ENCODE results near the gene DYNC1H1.

The DYNC1H1 gene

DNA sequence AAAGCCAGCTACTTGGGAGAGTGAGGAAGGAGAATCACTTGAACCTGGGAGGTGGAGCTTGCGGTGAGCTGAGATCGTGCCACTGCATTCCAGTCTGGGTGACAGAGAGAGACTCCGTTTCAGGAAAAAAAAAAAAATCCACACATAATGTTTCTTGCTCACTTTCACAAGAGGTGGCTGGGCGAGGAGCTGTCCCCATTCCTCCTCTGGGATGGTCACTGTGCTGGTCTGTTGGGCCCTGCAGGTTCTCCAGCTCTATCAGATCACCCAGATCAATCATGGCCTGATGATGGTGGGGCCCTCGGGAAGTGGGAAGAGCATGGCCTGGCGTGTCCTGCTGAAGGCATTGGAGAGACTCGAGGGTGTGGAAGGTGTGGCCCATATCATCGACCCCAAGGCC is 47.3 kb downstream of the DYNC1H1 start:
- Mint-ChIP-seq H3K36me3 (ENCODE audit: low read depth) (peaks cover 100% of the 10 kb centered on the region), H3K27me3 (no peaks in the 10 kb centered on the region), H3K4me1 (ENCODE audit: low read depth) (no peaks in the 10 kb centered on the region), H3K4me3 (no peak overlapping the region), H3K27ac (no peak overlapping the region), H3K9me3 (no peaks in the 10 kb centered on the region)
- intact Hi-C loops (cut with micrococcal nuclease), result no loop called here

DNA sequence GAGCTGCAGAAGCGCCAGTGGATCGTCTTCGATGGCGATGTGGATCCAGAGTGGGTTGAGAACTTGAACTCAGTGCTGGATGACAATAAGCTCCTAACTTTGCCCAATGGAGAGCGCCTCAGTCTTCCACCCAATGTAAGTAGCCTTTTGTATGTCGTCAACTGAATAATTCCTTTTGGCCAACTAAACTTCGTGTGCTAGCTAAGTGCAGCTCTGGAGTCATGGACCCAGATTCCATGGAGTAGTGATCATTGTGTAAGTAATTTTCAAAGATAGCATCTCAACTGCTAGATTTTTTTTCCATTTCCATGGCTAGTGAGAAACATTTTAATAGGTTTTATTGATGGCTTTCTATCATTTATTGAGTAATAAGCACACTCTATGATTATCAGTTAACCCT is 48.0 kb downstream of the DYNC1H1 start:
- H3K4me3 Mint-ChIP-seq, result no peak overlapping the region

DNA sequence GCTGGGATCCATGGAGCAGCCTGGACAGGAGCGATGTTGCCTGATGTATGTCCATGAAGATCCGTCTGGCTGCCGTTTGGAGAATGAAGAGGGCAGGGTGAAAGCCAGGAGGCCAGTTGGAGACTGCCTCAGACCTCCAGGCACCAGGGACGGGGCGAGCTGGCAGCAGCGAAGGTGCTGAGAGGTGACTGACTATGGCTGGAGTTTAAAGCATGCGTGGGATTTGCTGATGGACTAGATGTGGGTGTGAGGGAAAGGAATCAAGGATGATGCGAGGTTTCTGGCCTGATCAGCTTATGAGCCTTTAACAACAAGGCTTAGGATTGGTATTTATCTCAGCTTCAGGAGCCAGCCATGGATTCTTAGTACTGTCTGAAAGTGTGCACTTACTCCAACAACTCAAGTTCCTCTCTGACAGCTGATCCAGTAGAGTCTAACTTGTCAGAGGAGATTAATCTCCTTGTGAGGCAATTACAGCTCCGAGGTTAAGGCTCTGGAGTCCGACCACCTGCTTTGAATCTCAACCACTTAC is 49.4 kb downstream of the DYNC1H1 start:
- Mint-ChIP-seq H3K36me3 (ENCODE audit: low read depth) (peaks cover 100% of the 10 kb centered on the region), H3K4me3 (no peak overlapping the region), H3K27ac (no peak overlapping the region), H3K4me1 (ENCODE audit: low read depth) (no peaks in the 10 kb centered on the region), H3K27me3 (no peaks in the 10 kb centered on the region), H3K9me3 (no peaks in the 10 kb centered on the region)
- intact Hi-C loops (cut with micrococcal nuclease), result no loop called here

More for the DNA sequence above, 48.0 kb downstream of the DYNC1H1 start:
- Mint-ChIP-seq H3K36me3 (ENCODE audit: low read depth) (peaks cover 100% of the 10 kb centered on the region), H3K9me3 (no peaks in the 10 kb centered on the region), H3K4me1 (ENCODE audit: low read depth) (no peaks in the 10 kb centered on the region), H3K27me3 (no peaks in the 10 kb centered on the region), H3K27ac (no peak overlapping the region)
- intact Hi-C loops (cut with micrococcal nuclease), result no loop called here

DNA sequence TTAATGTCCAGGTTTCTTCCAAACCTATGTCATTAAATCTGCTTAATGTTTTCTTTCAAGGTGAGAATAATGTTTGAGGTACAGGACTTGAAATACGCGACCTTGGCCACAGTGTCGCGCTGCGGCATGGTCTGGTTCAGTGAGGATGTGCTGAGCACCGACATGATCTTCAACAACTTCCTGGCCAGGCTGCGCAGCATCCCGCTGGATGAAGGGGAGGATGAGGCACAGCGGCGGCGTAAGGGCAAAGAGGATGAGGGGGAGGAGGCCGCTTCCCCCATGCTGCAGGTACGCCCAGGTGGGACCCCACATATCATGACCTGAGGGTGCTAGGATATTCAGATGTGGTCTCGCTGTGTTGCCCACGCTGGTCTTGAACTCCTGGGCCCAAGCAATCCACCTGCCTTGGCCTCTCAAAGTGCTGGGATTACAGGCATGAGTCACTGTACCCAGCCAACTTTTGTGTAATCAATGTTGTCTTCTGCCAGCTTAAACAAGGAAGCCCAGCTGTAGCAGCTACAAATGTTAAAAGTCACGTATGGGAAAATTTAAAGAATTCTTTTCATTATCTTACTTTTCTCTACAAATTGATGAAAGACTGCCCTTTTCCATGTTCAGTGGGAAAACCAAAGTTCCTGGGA is 50.8 kb downstream of the DYNC1H1 start:
- H3K27me3 Mint-ChIP-seq, result no peaks in the 10 kb centered on the region
- H3K27ac Mint-ChIP-seq, result no peak overlapping the region
- H3K4me3 Mint-ChIP-seq, result no peak overlapping the region
- no peaks in the 10 kb centered on the region for H3K9me3 Mint-ChIP-seq
- H3K4me1 Mint-ChIP-seq (ENCODE audit: low read depth), result no peaks in the 10 kb centered on the region
- intact Hi-C loops (cut with micrococcal nuclease), result no loop called here
- peaks cover 100% of the 10 kb centered on the region for H3K36me3 Mint-ChIP-seq (ENCODE audit: low read depth)

DNA sequence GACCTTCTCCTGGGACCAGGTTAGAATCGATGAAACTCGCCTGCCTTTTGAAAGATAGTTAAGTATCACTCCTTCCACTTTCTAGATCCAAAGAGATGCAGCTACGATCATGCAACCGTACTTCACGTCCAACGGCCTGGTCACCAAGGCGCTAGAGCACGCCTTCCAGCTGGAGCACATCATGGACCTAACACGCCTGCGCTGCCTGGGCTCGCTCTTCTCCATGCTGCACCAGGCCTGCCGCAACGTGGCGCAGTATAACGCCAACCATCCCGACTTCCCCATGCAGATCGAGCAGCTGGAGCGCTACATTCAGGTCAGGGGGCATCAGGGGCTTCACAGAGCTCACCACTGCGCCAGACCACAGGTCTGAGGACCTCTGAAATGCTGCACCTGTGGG is 51.4 kb downstream of the DYNC1H1 start:
- H3K9me3 Mint-ChIP-seq, result no peaks in the 10 kb centered on the region
- H3K36me3 Mint-ChIP-seq (ENCODE audit: low read depth), result peaks cover 100% of the 10 kb centered on the region
- H3K4me3 Mint-ChIP-seq, result no peak overlapping the region
- no peaks in the 10 kb centered on the region for H3K27me3 Mint-ChIP-seq
- intact Hi-C loops (cut with micrococcal nuclease), result no loop called here
- no peak overlapping the region for H3K27ac Mint-ChIP-seq
- no peaks in the 10 kb centered on the region for H3K4me1 Mint-ChIP-seq (ENCODE audit: low read depth)

DNA sequence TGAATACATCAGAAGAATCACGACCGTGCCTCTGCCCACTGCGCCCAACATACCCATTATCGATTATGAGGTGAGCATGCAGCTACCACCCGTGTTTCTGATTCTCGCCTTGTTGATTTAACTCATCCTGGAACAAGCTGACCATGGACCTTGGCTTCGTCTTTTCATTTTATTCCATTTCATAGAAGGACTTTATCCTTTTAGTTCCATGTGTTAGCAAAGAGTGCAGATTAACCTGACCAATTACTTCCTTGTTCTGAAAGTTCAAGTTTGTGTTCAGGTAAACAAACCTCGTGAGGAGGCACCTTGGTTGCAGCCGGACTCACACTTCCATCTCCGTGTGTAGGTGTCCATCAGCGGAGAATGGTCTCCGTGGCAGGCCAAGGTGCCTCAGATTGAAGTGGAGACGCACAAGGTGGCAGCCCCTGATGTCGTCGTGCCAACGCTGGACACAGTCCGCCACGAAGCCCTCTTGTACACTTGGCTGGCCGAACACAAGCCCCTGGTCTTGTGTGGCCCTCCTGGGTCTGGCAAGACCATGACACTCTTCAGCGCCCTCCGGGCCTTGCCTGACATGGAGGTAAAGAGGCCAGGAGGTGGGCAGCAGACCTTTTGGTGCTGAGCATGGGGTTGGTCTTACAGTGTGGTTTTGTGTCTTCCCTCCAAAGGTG is 52.2 kb downstream of the DYNC1H1 start:
- Mint-ChIP-seq H3K4me1 (ENCODE audit: low read depth) (no peaks in the 10 kb centered on the region), H3K4me3 (no peak overlapping the region), H3K27ac (no peak overlapping the region), H3K27me3 (no peaks in the 10 kb centered on the region), H3K9me3 (no peaks in the 10 kb centered on the region), H3K36me3 (ENCODE audit: low read depth) (peaks cover 100% of the 10 kb centered on the region)
- intact Hi-C loops (cut with micrococcal nuclease), result no loop called here

DNA sequence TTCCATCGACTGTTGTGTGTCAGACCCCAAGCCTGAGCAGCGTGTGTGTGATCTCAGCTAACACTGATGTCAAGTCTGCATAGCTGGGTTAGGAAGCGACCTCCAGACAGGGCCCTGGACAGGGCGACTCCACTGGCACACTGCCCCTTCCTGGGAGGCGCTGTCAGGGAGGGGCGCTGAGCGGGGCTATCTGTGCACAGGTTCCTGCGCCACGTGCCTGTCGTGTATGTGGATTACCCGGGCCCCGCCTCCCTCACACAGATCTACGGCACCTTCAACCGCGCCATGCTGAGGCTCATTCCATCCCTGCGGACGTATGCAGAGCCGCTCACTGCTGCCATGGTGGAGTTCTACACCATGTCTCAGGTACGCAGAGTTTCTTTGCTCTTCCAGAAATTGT is 53.9 kb downstream of the DYNC1H1 start:
- Mint-ChIP-seq H3K27me3 (no peaks in the 10 kb centered on the region), H3K9me3 (no peaks in the 10 kb centered on the region), H3K4me1 (ENCODE audit: low read depth) (no peaks in the 10 kb centered on the region), H3K27ac (no peak overlapping the region), H3K36me3 (ENCODE audit: low read depth) (peaks cover 100% of the 10 kb centered on the region), H3K4me3 (no peak overlapping the region)
- intact Hi-C loops (cut with micrococcal nuclease), result no loop called here

DNA sequence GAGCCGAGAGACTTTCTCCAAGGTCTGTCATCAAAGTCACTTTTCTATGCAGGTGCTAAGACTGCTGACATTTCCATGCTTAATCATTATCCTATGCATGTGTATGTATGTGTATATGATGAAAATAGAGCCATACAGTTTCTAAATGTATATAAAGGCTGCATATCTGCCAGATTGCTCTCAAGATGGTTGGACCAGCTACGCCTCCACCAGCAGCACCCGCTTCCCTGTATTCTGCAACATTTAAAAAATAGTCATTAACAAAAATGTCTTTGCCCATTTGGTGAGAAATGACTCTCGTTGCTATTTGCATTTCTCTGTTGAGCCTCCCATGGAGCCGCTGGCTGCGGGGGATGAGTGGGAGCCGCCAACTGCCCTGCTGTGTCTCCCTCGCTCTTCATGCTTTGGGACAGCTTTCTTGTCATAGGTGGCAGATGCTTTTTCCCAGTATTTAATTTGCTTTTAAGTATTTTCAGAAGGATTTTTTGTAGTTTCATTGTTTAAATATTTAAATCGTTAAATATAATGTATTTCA is 54.7 kb downstream of the DYNC1H1 start:
- Mint-ChIP-seq H3K27ac (no peak overlapping the region), H3K27me3 (no peaks in the 10 kb centered on the region), H3K9me3 (no peaks in the 10 kb centered on the region), H3K36me3 (ENCODE audit: low read depth) (peaks cover 100% of the 10 kb centered on the region), H3K4me1 (ENCODE audit: low read depth) (no peaks in the 10 kb centered on the region), H3K4me3 (no peak overlapping the region)
- intact Hi-C loops (cut with micrococcal nuclease), result no loop called here

DNA sequence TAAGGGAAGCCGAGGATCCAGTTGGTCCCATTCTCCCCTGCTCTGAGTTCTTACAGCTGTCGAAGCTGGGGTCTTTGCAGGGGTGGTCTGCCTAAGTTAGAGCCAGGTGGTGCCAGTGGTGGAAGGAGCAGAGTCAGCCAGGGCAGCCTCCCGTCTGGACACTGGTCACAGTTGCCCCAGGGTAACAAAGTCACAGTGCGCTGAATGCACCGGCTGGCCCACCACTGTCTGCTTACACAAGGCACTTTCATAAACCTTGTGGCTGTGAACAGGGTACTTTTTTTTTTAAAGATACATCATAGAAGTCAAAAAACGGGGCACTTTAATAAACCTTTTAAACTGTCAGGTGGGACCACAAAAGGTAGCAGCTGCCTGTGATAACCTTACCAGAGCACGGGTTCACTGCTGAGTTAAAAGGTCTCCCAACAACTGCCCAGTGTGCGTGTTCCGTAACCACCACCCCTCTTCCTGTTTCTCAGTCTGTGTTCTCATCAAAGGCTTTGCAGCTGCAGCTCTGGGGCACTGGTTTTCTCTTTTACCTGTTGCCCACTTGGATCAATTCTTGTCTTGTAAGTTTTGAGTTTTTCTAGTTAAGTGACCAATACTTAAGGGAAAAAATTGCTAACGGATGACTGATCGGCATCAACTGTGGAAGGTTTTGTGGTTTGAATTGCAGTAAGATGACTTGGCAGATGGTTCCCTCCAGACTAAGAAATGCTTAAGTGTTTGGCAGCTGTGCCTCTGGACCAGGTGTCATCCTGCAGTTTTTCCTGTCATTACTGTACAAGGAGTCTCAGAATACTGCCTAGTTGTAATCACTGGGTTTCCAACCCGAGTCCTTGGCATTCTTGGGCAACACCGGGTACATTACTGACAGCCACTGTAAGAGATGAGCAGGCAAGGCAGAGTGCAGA is 55.9 kb downstream of the DYNC1H1 start:
- H3K4me3 Mint-ChIP-seq, result no peak overlapping the region
- intact Hi-C loops (cut with micrococcal nuclease), result no loop called here

DNA sequence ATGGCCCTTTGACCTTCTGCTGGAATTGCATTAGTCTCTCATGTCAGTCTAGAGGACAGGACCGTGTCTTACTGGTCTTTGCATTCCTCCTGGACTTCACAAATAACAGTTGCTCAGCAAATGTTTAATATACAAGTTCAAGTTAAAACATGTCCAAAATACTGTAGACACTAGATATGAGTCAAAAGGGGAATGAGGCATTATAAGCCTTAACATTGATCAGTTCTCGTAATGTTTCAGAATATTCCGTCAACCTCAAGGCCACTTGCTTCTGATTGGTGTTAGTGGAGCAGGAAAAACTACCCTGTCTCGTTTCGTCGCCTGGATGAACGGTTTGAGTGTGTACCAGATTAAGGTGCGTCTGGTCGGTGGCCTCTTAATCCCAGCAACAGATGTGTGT is 62.6 kb downstream of the DYNC1H1 start:
- H3K4me3 Mint-ChIP-seq, result no peak overlapping the region
- H3K27me3 Mint-ChIP-seq, result no peaks in the 10 kb centered on the region
- intact Hi-C loops (cut with micrococcal nuclease), result no loop called here
- peaks cover 98% of the 10 kb centered on the region for H3K36me3 Mint-ChIP-seq (ENCODE audit: low read depth)
- H3K4me1 Mint-ChIP-seq (ENCODE audit: low read depth), result no peaks in the 10 kb centered on the region
- no peak overlapping the region for H3K27ac Mint-ChIP-seq
- no peaks in the 10 kb centered on the region for H3K9me3 Mint-ChIP-seq

More for the DNA sequence above, 55.9 kb downstream of the DYNC1H1 start:
- no peaks in the 10 kb centered on the region for H3K4me1 Mint-ChIP-seq (ENCODE audit: low read depth)
- H3K36me3 Mint-ChIP-seq (ENCODE audit: low read depth), result peaks cover 100% of the 10 kb centered on the region
- H3K27me3 Mint-ChIP-seq, result no peaks in the 10 kb centered on the region
- no peak overlapping the region for H3K27ac Mint-ChIP-seq
- H3K9me3 Mint-ChIP-seq, result no peaks in the 10 kb centered on the region

DNA sequence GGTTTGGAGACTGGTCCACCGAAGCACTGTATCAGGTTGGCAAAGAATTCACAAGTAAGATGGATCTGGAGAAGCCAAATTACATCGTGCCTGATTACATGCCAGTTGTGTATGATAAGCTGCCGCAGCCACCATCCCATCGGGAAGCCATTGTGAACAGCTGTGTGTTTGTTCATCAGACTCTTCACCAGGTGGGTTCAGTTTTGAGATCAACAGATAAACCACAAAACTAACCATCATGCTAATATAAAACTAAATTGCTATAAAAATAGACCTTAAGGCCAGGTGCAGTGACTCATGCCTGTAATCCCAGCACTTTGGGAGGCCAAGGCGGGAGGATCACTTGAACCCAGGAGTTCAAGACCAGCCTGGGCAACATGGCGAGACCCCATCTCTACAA is 63.6 kb downstream of the DYNC1H1 start:
- no peaks in the 10 kb centered on the region for H3K4me1 Mint-ChIP-seq (ENCODE audit: low read depth)
- H3K4me3 Mint-ChIP-seq, result no peak overlapping the region
- H3K27ac Mint-ChIP-seq, result no peak overlapping the region
- H3K9me3 Mint-ChIP-seq, result no peaks in the 10 kb centered on the region
- intact Hi-C loops (cut with micrococcal nuclease), result no loop called here
- H3K36me3 Mint-ChIP-seq (ENCODE audit: low read depth), result peaks cover 98% of the 10 kb centered on the region
- no peaks in the 10 kb centered on the region for H3K27me3 Mint-ChIP-seq

DNA sequence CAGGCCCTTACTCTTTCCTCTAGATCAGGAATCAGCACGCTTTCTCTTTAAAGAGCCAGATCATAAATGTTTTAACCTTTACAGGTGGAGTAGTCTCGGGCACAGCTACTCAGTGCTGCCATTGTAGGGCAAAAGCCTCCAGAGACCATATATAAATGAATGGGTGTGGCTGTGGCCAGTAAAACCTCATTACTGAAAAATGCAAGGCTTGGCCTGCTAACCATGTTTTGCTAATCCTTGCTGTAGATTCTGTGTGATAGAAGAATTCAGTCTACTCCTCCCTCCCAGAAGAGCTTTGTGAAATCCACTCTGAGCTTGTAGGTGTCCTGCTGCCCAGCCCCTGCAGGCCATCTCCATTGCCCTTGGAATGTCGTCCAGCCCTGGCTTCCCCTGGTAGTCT is 64.4 kb downstream of the DYNC1H1 start:
- no peaks in the 10 kb centered on the region for H3K27me3 Mint-ChIP-seq
- H3K27ac Mint-ChIP-seq, result no peak overlapping the region
- intact Hi-C loops (cut with micrococcal nuclease), result no loop called here
- no peaks in the 10 kb centered on the region for H3K4me1 Mint-ChIP-seq (ENCODE audit: low read depth)
- H3K4me3 Mint-ChIP-seq, result no peak overlapping the region
- peaks cover 98% of the 10 kb centered on the region for H3K36me3 Mint-ChIP-seq (ENCODE audit: low read depth)
- H3K9me3 Mint-ChIP-seq, result no peaks in the 10 kb centered on the region

DNA sequence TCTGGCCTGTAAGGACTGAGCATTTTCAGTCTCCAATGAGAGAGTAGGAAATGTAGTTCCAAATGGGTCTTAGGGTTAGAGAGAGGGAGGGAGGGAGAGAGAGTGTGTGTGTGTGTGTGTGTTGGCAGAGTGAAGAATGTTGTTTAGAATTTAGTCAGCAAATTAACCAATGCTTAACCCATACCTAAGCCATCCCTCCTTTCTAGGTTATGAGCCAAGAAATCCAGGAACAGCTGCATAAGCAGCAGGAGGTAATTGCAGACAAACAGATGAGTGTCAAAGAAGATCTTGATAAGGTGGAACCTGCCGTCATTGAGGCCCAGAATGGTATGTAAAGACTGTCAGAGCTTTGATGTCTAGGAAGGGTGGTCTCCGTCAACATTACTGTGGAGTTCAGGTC is 65.6 kb downstream of the DYNC1H1 start:
- no peaks in the 10 kb centered on the region for H3K4me1 Mint-ChIP-seq (ENCODE audit: low read depth)
- H3K36me3 Mint-ChIP-seq (ENCODE audit: low read depth), result peaks cover 98% of the 10 kb centered on the region
- intact Hi-C loops (cut with micrococcal nuclease), result no loop called here
- H3K9me3 Mint-ChIP-seq, result no peaks in the 10 kb centered on the region
- H3K27ac Mint-ChIP-seq, result no peak overlapping the region
- no peaks in the 10 kb centered on the region for H3K27me3 Mint-ChIP-seq
- no peak overlapping the region for H3K4me3 Mint-ChIP-seq

DNA sequence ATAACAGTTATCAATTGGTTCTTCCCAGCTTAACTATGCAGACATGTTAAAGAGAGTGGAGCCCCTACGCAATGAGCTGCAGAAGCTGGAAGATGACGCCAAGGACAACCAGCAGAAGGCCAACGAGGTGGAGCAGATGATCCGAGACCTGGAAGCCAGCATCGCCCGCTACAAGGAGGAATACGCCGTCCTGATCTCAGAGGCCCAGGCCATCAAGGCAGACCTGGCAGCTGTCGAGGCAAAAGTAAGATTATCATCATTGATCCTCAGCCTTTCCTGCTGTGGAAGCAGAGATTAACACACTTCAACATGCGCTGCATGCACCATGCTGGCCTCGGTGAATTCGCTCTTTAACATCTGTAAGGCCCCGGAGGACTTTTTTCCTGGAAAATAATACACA is 68.9 kb downstream of the DYNC1H1 start:
- intact Hi-C loops (cut with micrococcal nuclease), result no loop called here

More for the DNA sequence above, 68.9 kb downstream of the DYNC1H1 start:
- H3K27me3 Mint-ChIP-seq, result no peaks in the 10 kb centered on the region
- H3K9me3 Mint-ChIP-seq, result no peaks in the 10 kb centered on the region
- H3K36me3 Mint-ChIP-seq (ENCODE audit: low read depth), result peaks cover 97% of the 10 kb centered on the region
- H3K27ac Mint-ChIP-seq, result no peak overlapping the region
- H3K4me3 Mint-ChIP-seq, result no peak overlapping the region
- H3K4me1 Mint-ChIP-seq (ENCODE audit: low read depth), result no peaks in the 10 kb centered on the region

Measured in dendritic cell treated with granulocyte-macrophage colony-stimulating factor and Interleukin-4, amounts not matched to agents 40 ng/mL and 50 ng/mL, for 4 days (primary cell).